AG09319 (cell line): ENCODE results near the gene EIF4G1.
A peak's percentile ranks its signal among the peaks of the same experiment; 100 is the strongest.

Experiments used
- DNase-seq: peaks from one replicate; pipeline ENCODE4 v3.0.0-alpha.2; 2010; ENCODE audit warnings: low read depth; ENCODE audit errors: extremely low read depth
- TF ChIP-seq, protein P1 (sequence below): IDR thresholded peaks from 2 replicates; pipeline ENCODE4 v1.5.1; 2011; ENCODE audit warnings: low read depth, mild to moderate bottlenecking, inconsistent platforms, low read length, moderate library complexity

EIF4G1 gene

DNA sequence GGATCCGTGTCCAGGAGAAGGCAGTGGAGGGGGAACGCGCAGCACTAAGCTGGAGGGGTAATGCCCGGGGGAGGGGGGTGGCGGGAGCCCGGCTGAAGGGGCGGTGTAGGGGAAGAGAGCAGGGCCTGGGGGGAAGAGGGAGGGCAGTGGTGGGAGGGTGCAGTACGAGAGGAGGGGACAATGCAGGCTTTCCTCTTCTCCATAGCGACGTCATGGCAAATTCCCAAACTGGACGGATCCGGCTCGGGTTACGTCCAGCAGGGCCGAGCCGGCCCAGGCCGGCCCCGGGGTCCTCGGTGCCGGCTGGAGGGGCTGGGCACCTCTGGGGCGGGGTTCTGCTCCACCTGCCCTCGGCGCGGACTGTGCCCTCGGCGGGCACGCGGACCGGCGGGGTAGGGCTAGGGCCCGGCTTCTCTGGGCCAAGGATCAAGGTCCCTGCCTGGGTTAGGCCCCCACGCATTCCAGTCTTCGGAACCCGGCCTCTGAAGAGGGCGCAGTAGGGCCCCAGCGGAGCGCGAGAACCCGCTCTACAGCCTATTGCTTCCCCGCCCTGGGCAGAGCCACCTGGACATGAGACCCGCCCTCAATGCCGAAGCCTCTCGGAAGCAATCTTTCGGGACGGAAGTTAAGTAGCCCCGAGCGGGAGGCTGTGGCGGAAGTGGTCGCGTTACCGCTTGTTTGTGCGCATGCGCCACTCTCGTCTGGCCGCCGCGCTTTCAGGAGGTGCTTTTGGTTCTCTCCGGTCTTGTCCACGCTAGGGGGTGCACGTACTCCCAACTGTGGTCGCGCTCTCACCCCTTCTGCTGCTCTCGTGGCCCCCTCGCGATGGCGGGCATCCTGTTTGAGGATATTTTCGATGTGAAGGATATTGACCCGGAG, 48.5 kb downstream of the EIF4G1 start:
- TF ChIP-seq, protein P1, sequence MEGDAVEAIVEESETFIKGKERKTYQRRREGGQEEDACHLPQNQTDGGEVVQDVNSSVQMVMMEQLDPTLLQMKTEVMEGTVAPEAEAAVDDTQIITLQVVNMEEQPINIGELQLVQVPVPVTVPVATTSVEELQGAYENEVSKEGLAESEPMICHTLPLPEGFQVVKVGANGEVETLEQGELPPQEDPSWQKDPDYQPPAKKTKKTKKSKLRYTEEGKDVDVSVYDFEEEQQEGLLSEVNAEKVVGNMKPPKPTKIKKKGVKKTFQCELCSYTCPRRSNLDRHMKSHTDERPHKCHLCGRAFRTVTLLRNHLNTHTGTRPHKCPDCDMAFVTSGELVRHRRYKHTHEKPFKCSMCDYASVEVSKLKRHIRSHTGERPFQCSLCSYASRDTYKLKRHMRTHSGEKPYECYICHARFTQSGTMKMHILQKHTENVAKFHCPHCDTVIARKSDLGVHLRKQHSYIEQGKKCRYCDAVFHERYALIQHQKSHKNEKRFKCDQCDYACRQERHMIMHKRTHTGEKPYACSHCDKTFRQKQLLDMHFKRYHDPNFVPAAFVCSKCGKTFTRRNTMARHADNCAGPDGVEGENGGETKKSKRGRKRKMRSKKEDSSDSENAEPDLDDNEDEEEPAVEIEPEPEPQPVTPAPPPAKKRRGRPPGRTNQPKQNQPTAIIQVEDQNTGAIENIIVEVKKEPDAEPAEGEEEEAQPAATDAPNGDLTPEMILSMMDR, result peak; percentile 72
- peak; percentile 94 for DNase-seq

DNA sequence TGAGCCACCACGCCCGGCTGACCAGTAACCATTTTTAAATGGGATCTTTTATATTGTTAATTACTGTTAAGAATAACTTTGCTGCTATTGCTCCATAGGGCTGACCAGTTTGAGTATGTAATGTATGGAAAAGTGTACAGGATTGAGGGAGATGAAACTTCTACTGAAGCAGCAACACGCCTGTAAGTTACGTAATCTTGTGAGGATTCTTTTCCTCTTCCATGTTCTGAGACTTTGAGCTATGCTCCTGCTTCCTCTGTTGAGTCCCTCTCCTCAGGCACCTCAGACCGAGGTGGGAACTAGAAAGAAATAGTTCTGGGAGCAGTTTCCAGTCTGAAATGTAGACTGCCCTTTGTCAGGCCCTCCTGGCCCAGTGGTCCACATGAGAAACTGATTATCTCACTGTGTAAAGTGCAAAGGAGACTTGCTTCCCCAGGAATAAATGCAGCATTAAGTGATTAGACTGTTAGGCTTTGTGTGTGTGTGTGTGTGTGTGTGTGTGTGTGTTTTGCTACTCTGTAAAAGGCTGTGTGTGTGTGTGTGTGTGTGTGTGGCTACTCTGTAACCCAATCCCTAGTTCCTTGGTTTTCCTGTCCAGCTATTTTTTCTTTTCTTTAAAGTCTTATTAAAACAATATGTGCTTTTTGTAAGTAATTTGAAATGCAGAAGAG, 52.3 kb downstream of the EIF4G1 start:
- peak; percentile 94 for DNase-seq
- TF ChIP-seq, protein P1, result no peak

DNA sequence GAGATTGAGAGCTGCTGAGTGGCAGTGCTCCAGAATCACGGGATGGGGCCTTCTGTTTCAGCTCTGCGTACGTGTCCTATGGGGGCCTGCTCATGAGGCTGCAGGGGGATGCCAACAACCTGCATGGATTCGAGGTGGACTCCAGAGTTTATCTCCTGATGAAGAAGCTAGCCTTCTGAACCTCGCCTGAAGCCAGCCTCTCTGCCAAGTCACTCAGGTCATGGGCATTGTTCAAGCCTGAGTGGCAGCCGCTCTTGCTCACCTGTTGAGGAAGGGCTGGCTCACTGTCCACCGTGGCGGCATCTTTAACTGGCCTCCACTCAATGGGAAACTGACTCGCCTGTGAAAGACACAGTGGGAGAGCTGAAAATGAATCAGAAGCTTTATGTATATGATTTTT, 53.7 kb downstream of the EIF4G1 start:
- TF ChIP-seq, protein P1, result no peak
- DNase-seq, result no peak

DNA sequence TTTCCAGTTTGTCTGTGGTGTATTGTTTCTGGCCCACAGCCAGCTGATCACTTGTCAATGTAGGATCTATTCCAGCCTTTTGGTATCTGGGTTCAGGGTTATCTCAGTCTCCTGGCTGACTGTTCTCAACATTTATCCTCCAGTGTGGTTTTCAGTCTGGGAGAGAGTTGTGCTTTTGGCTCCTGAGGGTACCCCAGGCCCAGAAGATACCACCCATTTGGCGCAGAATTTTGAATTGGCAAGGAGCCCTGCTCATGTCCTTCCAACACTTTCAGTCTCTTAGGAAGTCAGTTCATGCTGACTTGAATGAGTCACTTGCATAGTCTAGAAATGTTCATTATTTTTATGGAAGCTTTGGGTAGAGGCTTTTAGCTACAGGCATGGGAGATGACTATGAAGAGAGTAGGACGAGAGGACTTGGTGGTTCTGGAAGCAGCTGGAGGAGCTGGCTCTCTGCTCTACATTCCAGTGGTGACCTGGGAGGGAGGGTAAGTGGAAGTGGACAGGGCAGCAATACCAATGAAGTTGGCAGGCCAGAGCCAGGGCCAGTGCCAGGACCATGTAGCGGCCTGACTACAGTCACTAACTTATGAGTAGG, 54.3 kb downstream of the EIF4G1 start:
- DNase-seq, result no peak
- TF ChIP-seq, protein P1, result no peak

DNA sequence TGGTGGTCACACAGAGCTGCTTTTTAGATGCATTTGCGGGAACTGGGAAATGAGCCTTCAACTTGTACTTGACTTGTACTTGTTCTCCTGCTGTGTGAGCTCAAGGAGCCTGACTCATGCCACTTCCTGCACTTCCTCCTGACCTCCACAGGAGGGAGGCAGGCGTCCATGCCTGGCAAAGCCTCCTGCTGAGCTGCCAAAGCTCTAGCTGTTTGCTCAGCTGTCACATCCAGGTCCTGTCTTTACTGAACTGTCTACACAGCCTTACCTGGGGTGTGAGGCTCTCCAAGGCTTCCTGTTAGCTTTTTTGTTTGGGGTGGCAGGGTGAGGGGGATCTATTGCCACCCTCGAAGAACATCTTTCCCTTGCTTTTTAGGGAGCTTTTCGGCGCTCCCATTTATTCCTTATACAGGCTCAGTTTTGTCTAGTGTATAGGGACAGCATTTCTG, 57.2 kb downstream of the EIF4G1 start:
- peak; percentile 76 for DNase-seq
- TF ChIP-seq, protein P1, result peak; percentile 98

DNA sequence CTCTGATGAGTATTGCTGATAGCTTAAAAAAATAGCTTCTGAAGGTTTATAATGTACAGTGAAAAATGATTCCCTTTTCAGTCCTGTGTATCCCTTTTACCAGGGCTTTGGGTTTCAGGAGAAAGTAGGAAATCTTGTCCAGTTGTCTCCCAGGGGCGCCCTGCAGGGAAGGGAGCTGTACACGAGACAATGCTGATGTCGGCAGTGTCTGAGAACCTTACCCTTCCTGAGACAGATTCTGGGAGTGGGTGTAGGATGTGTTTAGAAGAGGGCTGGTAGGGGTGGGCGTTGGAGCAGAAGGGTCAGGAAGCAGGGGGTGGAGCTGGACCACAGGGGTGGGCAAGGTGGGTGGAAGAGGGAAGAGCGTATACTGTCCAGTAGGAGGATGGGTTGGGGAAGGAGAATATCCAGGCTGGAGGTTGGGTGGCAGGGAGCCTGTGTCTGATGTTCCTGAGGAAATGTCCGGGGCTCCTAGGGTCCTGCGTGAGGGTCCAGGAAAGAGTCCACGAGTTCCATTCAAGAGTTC, 58.0 kb downstream of the EIF4G1 start:
- no peak for DNase-seq
- TF ChIP-seq, protein P1, result no peak
